GM12878 (cell line): ENCODE measurements around the gene BMPR2. TPM values are rescaled to one million over a fixed set of nuclear protein-coding genes. Genes with fewer than 3 reads are reported as not detected.
"Not testable (repeated sequence)": the region's sequence is repeated elsewhere in the genome, so short reads cannot be mapped to it uniquely, and the experiment has no call there.

ENCODE experiments used
- ATAC-seq: fragments of 200-7000 bp; cut with Tn5 transposase; 3 replicates; pipeline ENCODE4 v1.9.1; 2020; ENCODE audit warnings: mild to moderate bottlenecking, moderate library complexity
- BruUV-seq: library from RNA; stranded (reverse); fragments of 400-500 nt; replicated peaks from 2 replicates; lab custom pipeline; 2021; lab: Mats Ljungman, UMichigan
- CTCF ChIA-PET: fragments of 300-600 bp; sonication (Branson Sonifier 250); formaldehyde crosslinking; extraction: SDS; loops from one replicate; lab custom pipeline; 2021; ENCODE audit warnings: inconsistent platforms; lab: Yijun Ruan, JAX
- POLR2A ChIA-PET: fragments of 350-600 bp; formaldehyde crosslinking; extraction: SDS; loops from one replicate; lab custom pipeline; 2021; ENCODE audit warnings: inconsistent platforms; lab: Charles Lee
- RAD21 ChIA-PET: fragments of 300-600 bp; sonication (Branson Sonifier 250); formaldehyde crosslinking; loops from one replicate; lab custom pipeline; 2023; ENCODE audit warnings: antibody characterized with exemption; ENCODE audit not compliant: unreplicated experiment; lab: Charles Lee
- SMC1A ChIA-PET: fragments of 300-600 bp; sonication (Branson Sonifier 250); formaldehyde crosslinking; loops from one replicate; lab custom pipeline; 2023; ENCODE audit not compliant: unreplicated experiment, uncharacterized antibody; lab: Charles Lee
- DNase-seq: peaks from one replicate; pipeline ENCODE4 v3.0.0-alpha.2; 2011; ENCODE audit warnings: low read depth, low spot score
- FAIRE-seq: peaks from 3 replicates; lab custom pipeline; 2011; peaks lifted over from hg19 to GRCh38; lab: Jason Lieb, UNC
- H2AFZ ChIP-seq: 2 replicates; pipeline ENCODE4 v1.6.0; 2011; ENCODE audit warnings: low read depth, low read length, control low read depth; ENCODE audit not compliant: control insufficient read depth
- H3K27ac ChIP-seq: 2 replicates; pipeline ENCODE4 v1.5.1; 2011; ENCODE audit warnings: control low read depth; ENCODE audit not compliant: control insufficient read depth, insufficient read depth
- H3K27me3 ChIP-seq, 2 experiments: replicated peaks in 1 of 2; 2 replicates each; pipeline versions ENCODE4 v1.6.0 to v1.6.1; 2011; ENCODE audit warnings: low read length in 1 of 2; ENCODE audit not compliant: control insufficient read depth in 2 of 2, insufficient read depth in 2 of 2
- H3K36me3 ChIP-seq, 2 experiments: 2 replicates each; pipeline ENCODE4 v1.5.1; 2011; ENCODE audit warnings: low read length in 1 of 2; ENCODE audit not compliant: control insufficient read depth in 2 of 2, insufficient read depth in 2 of 2
- H3K4me1 ChIP-seq: 2 replicates; pipeline ENCODE4 v1.6.1; 2011; ENCODE audit warnings: mild to moderate bottlenecking, low read length, moderate library complexity, mixed read lengths; ENCODE audit not compliant: control insufficient read depth, insufficient read depth
- H3K4me2 ChIP-seq: 2 replicates; pipeline ENCODE4 v1.6.0; 2011; ENCODE audit warnings: control low read depth; ENCODE audit not compliant: control insufficient read depth, insufficient read depth
- H3K4me3 ChIP-seq: fragments of 200-600 bp; sonication (generic); 2 replicates; pipeline ENCODE4 v1.5.1; 2016
- H3K79me2 ChIP-seq: 2 replicates; pipeline ENCODE4 v1.6.0; 2011; ENCODE audit warnings: low read length; ENCODE audit not compliant: control insufficient read depth, insufficient read depth
- H3K9ac ChIP-seq: 2 replicates; pipeline ENCODE4 v1.8.0; 2011; ENCODE audit warnings: low read length, control low read depth, mixed read lengths; ENCODE audit not compliant: control insufficient read depth, insufficient read depth
- H3K9me3 ChIP-seq: replicated peaks from 3 replicates; pipeline ENCODE4 v1.5.1; 2011; ENCODE audit warnings: mild to moderate bottlenecking, low read length; ENCODE audit not compliant: control insufficient read depth, insufficient read depth
- H4K20me1 ChIP-seq: 2 replicates; pipeline ENCODE4 v1.6.0; 2011; ENCODE audit not compliant: control insufficient read depth, insufficient read depth
- ESRRA ChIP-seq: IDR thresholded peaks from 2 replicates; pipeline ENCODE4 v1.6.1; 2012; ENCODE audit warnings: mild to moderate bottlenecking, low read length, improper control_type of control experiment
- POLR2AphosphoS5 ChIP-seq: IDR thresholded peaks from 2 replicates; pipeline ENCODE4 v1.6.1; 2011; ENCODE audit warnings: mild to moderate bottlenecking, low read length, inconsistent platforms
- WGBS: methylation state at CpG from one replicate; pipeline ENCODE4 v1.1.6; 2016; ENCODE audit warnings: low lambda C conversion rate; ENCODE audit not compliant: insufficient replicate concordance, insufficient coverage; ENCODE audit errors: missing lambda C conversion rate; 5-methylcytosine and 5-hydroxymethylcytosine counted together
- in situ Hi-C: fragments of 300-500 bp; cut with MboI; formaldehyde crosslinking; loops from 9 replicates; pipeline ENCODE4 v1.14.3; 2018; ENCODE audit warnings: mixed read lengths
- intact Hi-C: fragments of 100-400 bp; cut with micrococcal nuclease; formaldehyde crosslinking; loops from one replicate; pipeline ENCODE4 v1.14.2; 2022; ENCODE audit not compliant: unreplicated experiment
- polyA plus RNA-seq, 11 experiments: library from polyadenylated mRNA; depleted of rRNA in 4 of 11; unstranded in 6 of 11; stranded (reverse) in 5 of 11; fragments of >200 nt; fragmentation: Nextera tagmentation in 4 of 11; fragmentation: Illumina TruSeq in 1 of 11; extraction: Ambion mirVana in 4 of 11; extraction: Trizol in 1 of 11; gene quantifications; 1 replicate in 1 of 11; 2 replicates in 10 of 11; pipeline versions ENCODE4 v1.2.1 to v1.2.3, GENCODE V29; 2011 to 2016; ENCODE audit warnings: inconsistent platforms in 2 of 11, missing spikeins in 2 of 11, low read depth in 1 of 11
- total RNA-seq, 4 experiments: library from RNA; depleted of rRNA in 3 of 4; stranded (reverse); fragments of >200 nt in 3 of 4; fragmentation: Illumina TruSeq in 1 of 4; extraction: Trizol in 1 of 4; gene quantifications; 2 replicates each; pipeline versions ENCODE4 v1.2.1 to v1.2.3, GENCODE V29; 2013 to 2021

BMPR2 gene
- total and polyA plus RNA-seq, 10 of the 15 experiments (the other 5 are each of a cell fraction or from before 2014, with no cell fraction given): 2.4 to 33.0 (median 7.1) TPM

GRCh38 chr2:202535290-202535689 lies 159.2 kb downstream of the BMPR2 start:
- FAIRE-seq, POLR2A ChIA-PET, H3K36me3 ChIP-seq, BruUV-seq, RAD21 ChIA-PET, SMC1A ChIA-PET, DNase-seq, intact Hi-C loops, CTCF ChIA-PET, in situ Hi-C loops, H3K9me3 ChIP-seq, H3K4me1 ChIP-seq, H3K79me2 ChIP-seq, H3K9ac ChIP-seq, ATAC-seq, H2AFZ ChIP-seq, H3K27me3 ChIP-seq, H4K20me1 ChIP-seq, H3K4me3 ChIP-seq, H3K27ac ChIP-seq, H3K4me2 ChIP-seq: not testable (repeated sequence)
- WGBS: 90% methylated on average over 6 of the region's 30 CpGs

GRCh38 chr2:202541137-202541536 lies 165.0 kb downstream of the BMPR2 start:
- H3K79me2 ChIP-seq: no peaks in the 10 kb centered on the region
- no peak overlapping the region for H3K4me2 ChIP-seq
- no peak overlapping the region for H3K4me3 ChIP-seq
- in situ Hi-C loops (no loop called here), intact Hi-C loops (no loop called here)
- no peak overlapping the region for H3K9ac ChIP-seq
- TF ChIP-seq POLR2AphosphoS5 (no peak), ESRRA (no peak)
- RAD21 ChIA-PET: interaction anchor here (0.6 kb wide), 1 partner anchor 24 kb away, joined by 3 read pairs; no protein-coding TSS in a partner anchor
- WGBS: 98% methylated on average over 3 of the region's 3 CpGs
- CTCF ChIA-PET: no interaction called here
- DNase-seq: no peak
- no peaks in the 10 kb centered on the region for H3K27me3 ChIP-seq
- FAIRE-seq: no peak
- no peak overlapping the region for H2AFZ ChIP-seq
- ATAC-seq: no peak
- H3K4me1 ChIP-seq: peaks cover 2% of the 10 kb centered on the region; the same call in 1 of the 2 replicates
- no peaks in the 10 kb centered on the region for H4K20me1 ChIP-seq
- H3K9me3 ChIP-seq: no peaks in the 10 kb centered on the region
- no peaks in the 10 kb centered on the region for H3K36me3 ChIP-seq
- SMC1A ChIA-PET: interaction anchor here (0.7 kb wide), 2 partner anchors 222 to 253 kb away, joined by 3 to 4 read pairs; no protein-coding TSS in a partner anchor
- H3K27ac ChIP-seq: no peak overlapping the region
- POLR2A ChIA-PET: no interaction called here
- no TSS peak for BruUV-seq
